HepG2 (cell line): Measurements from ENCODE around the gene COL4A6. TPM values are rescaled to one million over a fixed set of nuclear protein-coding genes. Genes with fewer than 3 reads are reported as not detected.

Experiments
- CAMTA2 ChIP-seq: sonication (generic); formaldehyde crosslinking; IDR thresholded peaks from 2 replicates; pipeline ENCODE4 v1.4.0; 2020; ENCODE audit warnings: mild to moderate bottlenecking, missing genetic modification reagents, borderline replicate concordance
- ELF3 ChIP-seq: IDR thresholded peaks from 2 replicates; pipeline ENCODE4 v1.6.1; 2016; ENCODE audit warnings: missing genetic modification reagents, missing compliant biosample characterization
- MED1 ChIP-seq: sonication (generic); formaldehyde crosslinking; IDR thresholded peaks from 2 replicates; pipeline ENCODE4 v1.4.0; 2020; ENCODE audit warnings: missing genetic modification reagents
- RARA ChIP-seq: IDR thresholded peaks from 2 replicates; pipeline ENCODE4 v1.6.1; 2016; ENCODE audit warnings: missing genetic modification reagents, missing compliant biosample characterization
- RXRA ChIP-seq: sonication (generic); formaldehyde crosslinking; IDR thresholded peaks from 2 replicates; pipeline ENCODE4 v1.5.1; 2020; ENCODE audit warnings: missing genetic modification reagents
- RXRB ChIP-seq: IDR thresholded peaks from 2 replicates; pipeline ENCODE4 v1.6.1; 2016; ENCODE audit warnings: borderline replicate concordance, missing genetic modification reagents, missing compliant biosample characterization
- SAFB2 ChIP-seq: sonication (generic); formaldehyde crosslinking; IDR thresholded peaks from 2 replicates; pipeline ENCODE4 v1.5.1; 2020; ENCODE audit warnings: missing genetic modification reagents, low read depth, mild to moderate bottlenecking, borderline replicate concordance
- SAP130 ChIP-seq: IDR thresholded peaks from 2 replicates; pipeline ENCODE4 v1.6.1; 2016; ENCODE audit warnings: low read depth
- SOX5 ChIP-seq: IDR thresholded peaks from 2 replicates; pipeline ENCODE4 v1.6.1; 2016; ENCODE audit warnings: borderline replicate concordance
- SP140L ChIP-seq: sonication (generic); formaldehyde crosslinking; IDR thresholded peaks from 2 replicates; pipeline ENCODE4 v1.4.0; 2020; ENCODE audit warnings: missing genetic modification reagents, borderline replicate concordance
- TAF15 ChIP-seq: fragments of 200-400 bp; formaldehyde crosslinking; IDR thresholded peaks from one replicate; pipeline ENCODE4 v1.6.1; 2018; ENCODE audit warnings: mild to moderate bottlenecking, low read depth, low read length; ENCODE audit not compliant: poor library complexity, severe bottlenecking
- ZFP90 ChIP-seq: sonication (generic); formaldehyde crosslinking; IDR thresholded peaks from 2 replicates; pipeline ENCODE4 v1.8.0; 2022; ENCODE audit warnings: missing genetic modification reagents, mild to moderate bottlenecking, inconsistent platforms, borderline replicate concordance
- ZNF317 ChIP-seq: sonication (generic); formaldehyde crosslinking; IDR thresholded peaks from 2 replicates; pipeline ENCODE4 v1.5.0; 2020; ENCODE audit warnings: mild to moderate bottlenecking, missing genetic modification reagents
- ZNF329 ChIP-seq: sonication (generic); formaldehyde crosslinking; IDR thresholded peaks from 2 replicates; pipeline ENCODE4 v1.9.0; 2021; ENCODE audit warnings: low read depth, mild to moderate bottlenecking, missing genetic modification reagents
- ZNF33B ChIP-seq: sonication (generic); formaldehyde crosslinking; IDR thresholded peaks from 2 replicates; pipeline ENCODE4 v1.5.1; 2020; ENCODE audit warnings: mild to moderate bottlenecking, missing genetic modification reagents
- ZNF441 ChIP-seq: sonication (generic); formaldehyde crosslinking; IDR thresholded peaks from 2 replicates; pipeline ENCODE4 v1.7.0; 2021; ENCODE audit warnings: missing genetic modification reagents, borderline replicate concordance
- ZNF546 ChIP-seq: sonication (generic); formaldehyde crosslinking; conservative IDR thresholded peaks from 2 replicates; pipeline ENCODE4 v1.8.1; 2023; ENCODE audit warnings: mild to moderate bottlenecking, missing genetic modification reagents
- ZNF678 ChIP-seq: sonication (generic); formaldehyde crosslinking; IDR thresholded peaks from 2 replicates; pipeline ENCODE4 v1.4.0; 2020; ENCODE audit warnings: mild to moderate bottlenecking, missing genetic modification reagents
- polyA plus RNA-seq, 8 experiments: library from polyadenylated mRNA; depleted of rRNA in 3 of 8; stranded (reverse) in 7 of 8; unstranded in 1 of 8; fragments of >200 nt; fragmentation: Illumina TruSeq in 4 of 8; extraction: Trizol in 4 of 8; gene quantifications; 2 replicates each; pipeline versions ENCODE4 v1.2.1 to v1.2.3, GENCODE V29; 2011 to 2016; ENCODE audit warnings: low read depth in 4 of 8, missing spikeins in 1 of 8, mixed read lengths in 1 of 8; ENCODE audit not compliant: insufficient read depth in 1 of 8
- total RNA-seq, 5 experiments: library from RNA; depleted of rRNA; stranded (reverse); fragments of >200 nt; fragmentation: Illumina TruSeq; extraction: Trizol; gene quantifications; 2 replicates each; pipeline ENCODE4 v1.2.3, GENCODE V29; 2016; ENCODE audit warnings: low read depth in 1 of 5
- TF ChIP-seq, protein P1 (sequence below): sonication (generic); formaldehyde crosslinking; conservative IDR thresholded peaks from 2 replicates; pipeline ENCODE4 v1.4.0; 2020; ENCODE audit warnings: missing genetic modification reagents
- TF ChIP-seq, protein P2 (sequence below): sonication (generic); formaldehyde crosslinking; IDR thresholded peaks from 2 replicates; pipeline ENCODE4 v1.4.0; 2020; ENCODE audit warnings: mild to moderate bottlenecking, missing genetic modification reagents
- TF ChIP-seq, protein P3 (sequence below): sonication (generic); formaldehyde crosslinking; conservative IDR thresholded peaks from 2 replicates; pipeline ENCODE4 v1.4.0; 2020; ENCODE audit warnings: mild to moderate bottlenecking, missing genetic modification reagents, moderate library complexity
- TF ChIP-seq, protein P4 (sequence below): sonication (generic); formaldehyde crosslinking; IDR thresholded peaks from 2 replicates; pipeline ENCODE4 v1.5.0; 2020; ENCODE audit warnings: missing genetic modification reagents

The COL4A6 gene
- total and polyA plus RNA-seq, 2 of the 13 experiments (the other 11 are each of a cell fraction or from before 2014, with no cell fraction given), result 4.5 to 8.2 TPM

DNA sequence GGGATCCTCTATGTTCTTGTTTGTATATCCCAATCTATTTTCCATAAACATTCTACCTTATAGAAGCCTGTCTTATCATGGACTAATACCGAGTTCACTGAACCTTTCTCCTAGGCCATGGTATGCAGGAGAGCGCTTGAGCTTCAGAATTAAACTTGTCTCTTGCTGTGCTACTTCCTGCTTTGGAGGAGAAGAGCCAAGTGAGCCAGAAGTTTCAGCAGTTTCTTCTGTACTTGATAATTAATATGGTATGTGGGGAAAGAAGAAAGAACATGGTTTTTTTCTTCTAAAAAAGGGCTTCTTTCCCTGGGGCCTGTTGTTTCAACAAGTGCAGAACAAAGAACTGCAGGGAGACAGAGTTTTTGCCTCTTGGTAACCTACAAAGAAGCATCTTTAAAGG is 173.8 kb downstream of the COL4A6 start (continued):
- TF ChIP-seq, protein P1, sequence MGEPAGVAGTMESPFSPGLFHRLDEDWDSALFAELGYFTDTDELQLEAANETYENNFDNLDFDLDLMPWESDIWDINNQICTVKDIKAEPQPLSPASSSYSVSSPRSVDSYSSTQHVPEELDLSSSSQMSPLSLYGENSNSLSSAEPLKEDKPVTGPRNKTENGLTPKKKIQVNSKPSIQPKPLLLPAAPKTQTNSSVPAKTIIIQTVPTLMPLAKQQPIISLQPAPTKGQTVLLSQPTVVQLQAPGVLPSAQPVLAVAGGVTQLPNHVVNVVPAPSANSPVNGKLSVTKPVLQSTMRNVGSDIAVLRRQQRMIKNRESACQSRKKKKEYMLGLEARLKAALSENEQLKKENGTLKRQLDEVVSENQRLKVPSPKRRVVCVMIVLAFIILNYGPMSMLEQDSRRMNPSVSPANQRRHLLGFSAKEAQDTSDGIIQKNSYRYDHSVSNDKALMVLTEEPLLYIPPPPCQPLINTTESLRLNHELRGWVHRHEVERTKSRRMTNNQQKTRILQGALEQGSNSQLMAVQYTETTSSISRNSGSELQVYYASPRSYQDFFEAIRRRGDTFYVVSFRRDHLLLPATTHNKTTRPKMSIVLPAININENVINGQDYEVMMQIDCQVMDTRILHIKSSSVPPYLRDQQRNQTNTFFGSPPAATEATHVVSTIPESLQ (CRISPR knock-in tag), result no peak
- TF ChIP-seq, protein P2, sequence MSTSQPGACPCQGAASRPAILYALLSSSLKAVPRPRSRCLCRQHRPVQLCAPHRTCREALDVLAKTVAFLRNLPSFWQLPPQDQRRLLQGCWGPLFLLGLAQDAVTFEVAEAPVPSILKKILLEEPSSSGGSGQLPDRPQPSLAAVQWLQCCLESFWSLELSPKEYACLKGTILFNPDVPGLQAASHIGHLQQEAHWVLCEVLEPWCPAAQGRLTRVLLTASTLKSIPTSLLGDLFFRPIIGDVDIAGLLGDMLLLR (CRISPR knock-in tag), result no peak
- TF ChIP-seq, protein P3, sequence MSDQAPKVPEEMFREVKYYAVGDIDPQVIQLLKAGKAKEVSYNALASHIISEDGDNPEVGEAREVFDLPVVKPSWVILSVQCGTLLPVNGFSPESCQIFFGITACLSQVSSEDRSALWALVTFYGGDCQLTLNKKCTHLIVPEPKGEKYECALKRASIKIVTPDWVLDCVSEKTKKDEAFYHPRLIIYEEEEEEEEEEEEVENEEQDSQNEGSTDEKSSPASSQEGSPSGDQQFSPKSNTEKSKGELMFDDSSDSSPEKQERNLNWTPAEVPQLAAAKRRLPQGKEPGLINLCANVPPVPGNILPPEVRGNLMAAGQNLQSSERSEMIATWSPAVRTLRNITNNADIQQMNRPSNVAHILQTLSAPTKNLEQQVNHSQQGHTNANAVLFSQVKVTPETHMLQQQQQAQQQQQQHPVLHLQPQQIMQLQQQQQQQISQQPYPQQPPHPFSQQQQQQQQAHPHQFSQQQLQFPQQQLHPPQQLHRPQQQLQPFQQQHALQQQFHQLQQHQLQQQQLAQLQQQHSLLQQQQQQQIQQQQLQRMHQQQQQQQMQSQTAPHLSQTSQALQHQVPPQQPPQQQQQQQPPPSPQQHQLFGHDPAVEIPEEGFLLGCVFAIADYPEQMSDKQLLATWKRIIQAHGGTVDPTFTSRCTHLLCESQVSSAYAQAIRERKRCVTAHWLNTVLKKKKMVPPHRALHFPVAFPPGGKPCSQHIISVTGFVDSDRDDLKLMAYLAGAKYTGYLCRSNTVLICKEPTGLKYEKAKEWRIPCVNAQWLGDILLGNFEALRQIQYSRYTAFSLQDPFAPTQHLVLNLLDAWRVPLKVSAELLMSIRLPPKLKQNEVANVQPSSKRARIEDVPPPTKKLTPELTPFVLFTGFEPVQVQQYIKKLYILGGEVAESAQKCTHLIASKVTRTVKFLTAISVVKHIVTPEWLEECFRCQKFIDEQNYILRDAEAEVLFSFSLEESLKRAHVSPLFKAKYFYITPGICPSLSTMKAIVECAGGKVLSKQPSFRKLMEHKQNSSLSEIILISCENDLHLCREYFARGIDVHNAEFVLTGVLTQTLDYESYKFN (CRISPR knock-in tag), result no peak
- TF ChIP-seq SP140L (CRISPR knock-in tag) (no peak), ZNF329 (CRISPR knock-in tag) (no peak), TAF15 (no peak), ZNF317 (CRISPR knock-in tag) (no peak), SAFB2 (CRISPR knock-in tag) (no peak), ZNF546 (CRISPR knock-in tag) (no peak), MED1 (CRISPR knock-in tag) (no peak; the same call in 1 of the 2 replicates), ZNF33B (CRISPR knock-in tag) (no peak), ZNF441 (CRISPR knock-in tag) (no peak), SOX5 (CRISPR knock-in tag) (peak; percentile 14; the same call in 1 of the 2 replicates), ELF3 (CRISPR knock-in tag) (0 out of 2 replicates have a peak, but pooled peaks have one; percentile 34), SAP130 (CRISPR knock-in tag) (0 out of 2 replicates have a peak, but pooled peaks have one; percentile 13), ZNF678 (no peak), CAMTA2 (no peak), RXRB (CRISPR knock-in tag) (peak; percentile 30; the same call in 1 of the 2 replicates), ZFP90 (CRISPR knock-in tag) (no peak), RXRA (CRISPR knock-in tag) (no peak), RARA (CRISPR knock-in tag) (0 out of 2 replicates have a peak, but pooled peaks have one; percentile 0)
- TF ChIP-seq, protein P4, sequence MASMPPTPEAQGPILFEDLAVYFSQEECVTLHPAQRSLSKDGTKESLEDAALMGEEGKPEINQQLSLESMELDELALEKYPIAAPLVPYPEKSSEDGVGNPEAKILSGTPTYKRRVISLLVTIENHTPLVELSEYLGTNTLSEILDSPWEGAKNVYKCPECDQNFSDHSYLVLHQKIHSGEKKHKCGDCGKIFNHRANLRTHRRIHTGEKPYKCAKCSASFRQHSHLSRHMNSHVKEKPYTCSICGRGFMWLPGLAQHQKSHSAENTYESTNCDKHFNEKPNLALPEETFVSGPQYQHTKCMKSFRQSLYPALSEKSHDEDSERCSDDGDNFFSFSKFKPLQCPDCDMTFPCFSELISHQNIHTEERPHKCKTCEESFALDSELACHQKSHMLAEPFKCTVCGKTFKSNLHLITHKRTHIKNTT (CRISPR knock-in tag), result no peak
